Measurements from ENCODE around the gene THEMIS2.
"Not testable (repeated sequence)": the region's sequence is repeated elsewhere in the genome, so short reads cannot be mapped to it uniquely, and the experiment has no call there.

THEMIS2 gene

DNA sequence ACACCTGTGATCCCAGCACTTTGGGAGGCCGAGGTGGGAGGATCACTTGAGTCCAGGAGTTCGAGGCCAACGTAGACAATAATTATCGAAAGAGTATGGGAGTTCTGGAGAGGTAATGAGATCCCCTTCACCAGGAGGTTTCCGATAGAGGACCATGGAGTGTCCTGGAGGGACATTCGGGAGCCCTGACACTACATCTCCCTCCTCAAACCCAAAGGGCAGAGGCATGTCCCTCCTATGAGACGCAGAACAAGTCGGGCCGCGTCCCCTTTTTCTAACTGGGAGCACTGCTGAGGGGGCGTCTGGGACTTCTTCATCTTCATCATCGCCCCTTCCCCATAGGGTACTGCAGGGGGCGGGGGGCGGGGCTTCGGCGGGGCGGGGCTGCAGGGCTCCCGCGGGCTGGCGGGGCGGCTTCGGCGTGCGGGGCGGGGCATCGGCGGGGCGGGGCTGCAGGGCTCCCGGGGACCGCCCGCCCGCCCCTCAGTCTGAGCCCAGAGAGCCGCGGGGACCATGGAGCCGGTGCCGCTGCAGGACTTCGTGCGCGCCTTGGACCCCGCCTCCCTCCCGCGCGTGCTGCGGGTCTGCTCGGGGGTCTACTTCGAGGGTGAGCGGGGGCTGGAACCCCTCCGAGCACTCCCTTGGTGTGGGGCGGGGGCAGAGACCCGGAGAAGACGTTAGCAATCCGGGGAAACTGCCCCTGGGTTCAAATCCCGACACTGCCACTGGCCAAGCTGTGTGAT, at the start of gene THEMIS2:
Gene THEMIS2 (plus strand): TSS at position 486 of the 743 bp plus-strand sequence. CDS start 28 bp downstream, at position 514.
- in situ Hi-C loops (cut with MboI; ENCODE audit: low pct_unique_long_range_greater_than_20kb, low sequenced_read_pairs, unreplicated experiment) = no loop called here
- DNase-seq (ENCODE audit: low spot score) = peak; percentile 93
- TF ChIP-seq, protein P1, sequence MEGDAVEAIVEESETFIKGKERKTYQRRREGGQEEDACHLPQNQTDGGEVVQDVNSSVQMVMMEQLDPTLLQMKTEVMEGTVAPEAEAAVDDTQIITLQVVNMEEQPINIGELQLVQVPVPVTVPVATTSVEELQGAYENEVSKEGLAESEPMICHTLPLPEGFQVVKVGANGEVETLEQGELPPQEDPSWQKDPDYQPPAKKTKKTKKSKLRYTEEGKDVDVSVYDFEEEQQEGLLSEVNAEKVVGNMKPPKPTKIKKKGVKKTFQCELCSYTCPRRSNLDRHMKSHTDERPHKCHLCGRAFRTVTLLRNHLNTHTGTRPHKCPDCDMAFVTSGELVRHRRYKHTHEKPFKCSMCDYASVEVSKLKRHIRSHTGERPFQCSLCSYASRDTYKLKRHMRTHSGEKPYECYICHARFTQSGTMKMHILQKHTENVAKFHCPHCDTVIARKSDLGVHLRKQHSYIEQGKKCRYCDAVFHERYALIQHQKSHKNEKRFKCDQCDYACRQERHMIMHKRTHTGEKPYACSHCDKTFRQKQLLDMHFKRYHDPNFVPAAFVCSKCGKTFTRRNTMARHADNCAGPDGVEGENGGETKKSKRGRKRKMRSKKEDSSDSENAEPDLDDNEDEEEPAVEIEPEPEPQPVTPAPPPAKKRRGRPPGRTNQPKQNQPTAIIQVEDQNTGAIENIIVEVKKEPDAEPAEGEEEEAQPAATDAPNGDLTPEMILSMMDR (IDR thresholded peaks at IDR 0.05; ENCODE audit: extremely low read depth, insufficient read depth, missing control alignments) = no peak

DNA sequence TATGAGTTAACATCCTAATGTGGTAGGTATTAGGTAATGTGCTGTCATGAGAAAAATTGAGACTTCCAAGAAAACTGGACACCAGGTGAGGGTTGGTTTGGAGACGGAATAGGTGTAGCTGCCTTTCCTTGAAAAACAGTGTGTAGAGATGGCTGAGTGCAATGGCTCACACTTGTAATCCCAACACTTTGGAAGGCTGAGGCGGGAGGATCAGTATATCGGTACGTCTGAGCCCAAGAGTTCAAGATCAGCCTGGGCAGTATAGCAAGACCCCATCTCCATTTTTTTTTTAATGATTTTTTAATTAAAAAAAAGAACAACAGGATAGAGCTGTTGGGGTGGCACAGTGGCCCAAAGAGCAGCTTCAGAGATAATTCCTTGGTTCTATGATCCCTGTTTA, 48.6 kb upstream of the THEMIS2 start:
- DNase-seq (ENCODE audit: low spot score) = no peak
- in situ Hi-C loops (cut with MboI; ENCODE audit: low pct_unique_long_range_greater_than_20kb, low sequenced_read_pairs, unreplicated experiment) = no loop called here
- TF ChIP-seq, protein P1 (IDR thresholded peaks at IDR 0.05; ENCODE audit: extremely low read depth, insufficient read depth, missing control alignments) = no peak

DNA sequence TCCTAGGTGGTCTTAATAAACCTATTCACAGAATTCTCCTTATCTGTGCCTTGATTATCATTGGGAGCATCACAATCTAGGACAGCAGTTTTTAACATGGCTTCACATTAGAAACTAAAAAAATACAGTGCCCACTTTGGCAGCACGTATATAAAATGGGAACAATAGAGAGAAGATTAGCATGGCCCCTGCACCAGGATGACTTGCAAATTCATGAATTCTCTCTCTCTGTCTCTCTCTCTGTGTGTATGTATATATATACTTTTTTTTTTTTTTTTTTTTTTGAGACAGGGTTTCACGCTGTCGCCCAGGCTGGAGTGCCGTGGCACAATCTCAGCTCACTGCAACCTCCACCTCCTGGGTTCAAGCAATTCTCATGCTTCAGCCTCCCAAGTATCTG, 47.9 kb upstream of the THEMIS2 start:
- in situ Hi-C loops (cut with MboI; ENCODE audit: low pct_unique_long_range_greater_than_20kb, low sequenced_read_pairs, unreplicated experiment) = no loop called here

DNA sequence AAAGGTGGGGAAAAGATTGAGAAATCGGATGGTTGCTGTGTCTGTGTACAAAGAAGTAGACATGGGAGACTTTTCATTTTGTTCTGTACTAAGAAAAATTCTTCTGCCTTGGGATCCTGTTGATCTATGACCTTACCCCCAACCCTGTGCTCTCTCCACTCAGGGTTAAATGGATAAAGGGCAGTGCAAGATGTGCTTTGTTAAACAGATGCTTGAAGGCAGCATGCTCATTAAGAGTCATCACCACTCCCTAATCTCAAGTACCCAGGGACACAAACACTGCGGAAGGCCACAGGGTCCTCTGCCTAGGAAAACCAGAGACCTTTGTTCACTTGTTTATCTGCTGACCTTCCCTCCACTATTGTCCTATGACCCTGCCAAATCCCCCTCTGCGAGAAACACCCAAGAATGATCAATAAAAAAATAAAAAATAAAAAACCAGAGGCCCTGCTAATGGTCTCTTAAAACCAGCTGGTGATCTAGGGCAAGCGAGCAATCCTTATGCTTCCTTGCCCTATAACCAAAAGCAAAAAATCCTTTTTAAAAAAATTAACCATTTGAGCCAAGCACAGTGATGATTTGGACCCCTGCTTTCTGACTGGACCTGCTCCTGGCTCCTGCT, 42.9 kb upstream of the THEMIS2 start:
- in situ Hi-C loops (cut with MboI; ENCODE audit: low pct_unique_long_range_greater_than_20kb, low sequenced_read_pairs, unreplicated experiment); DNase-seq (ENCODE audit: low spot score): not testable (repeated sequence)

More for the DNA sequence above, 47.9 kb upstream of the THEMIS2 start:
- DNase-seq (ENCODE audit: low spot score) = no peak
- TF ChIP-seq, protein P1 (IDR thresholded peaks at IDR 0.05; ENCODE audit: extremely low read depth, insufficient read depth, missing control alignments) = no peak

DNA sequence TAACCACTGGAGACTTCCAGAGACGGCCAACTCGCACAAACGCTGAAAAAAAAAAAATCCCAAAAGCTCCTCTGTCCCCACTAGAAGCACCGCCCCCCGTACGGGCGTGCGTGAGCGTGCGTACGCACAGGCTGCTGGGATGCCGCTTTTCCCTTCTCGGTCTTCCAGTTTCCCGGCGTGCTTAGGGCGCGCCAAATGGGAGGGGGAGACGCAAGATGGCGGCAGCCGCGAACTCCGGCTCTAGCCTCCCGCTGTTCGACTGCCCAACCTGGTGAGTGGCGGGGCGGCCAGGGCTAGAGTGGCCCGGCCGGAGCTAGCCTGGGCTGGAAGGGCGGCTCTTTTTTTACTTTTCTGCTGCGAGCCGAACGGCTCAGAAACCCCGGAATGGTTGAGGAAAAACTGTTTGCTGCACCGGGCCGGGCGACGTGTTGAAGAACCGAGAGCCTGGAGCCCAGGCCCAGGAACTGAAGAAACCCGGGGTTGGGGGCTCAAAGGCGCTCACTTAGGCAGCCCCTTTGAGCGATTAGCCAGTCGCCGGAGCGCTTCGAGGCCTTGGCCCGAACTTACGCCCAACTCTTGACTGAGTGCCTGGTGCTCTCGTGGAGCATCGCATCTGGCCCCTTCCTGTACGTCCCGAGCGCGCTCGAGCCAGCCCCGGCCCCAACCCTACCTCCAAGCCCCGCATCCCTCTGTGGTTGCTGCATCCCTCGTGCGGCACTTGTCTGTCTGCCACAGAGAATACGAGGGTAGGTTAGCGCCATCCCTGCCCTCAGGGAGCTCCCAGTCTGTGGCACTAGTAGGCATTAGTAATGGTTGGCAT, 41.5 kb upstream of the THEMIS2 start, which contains the start of gene PPP1R8:
Gene PPP1R8 (plus strand): TSS at position 162 of the 820 bp plus-strand sequence. CDS start 54 bp downstream, at position 216.
- DNase-seq (ENCODE audit: low spot score) = peak; percentile 88
- in situ Hi-C loops (cut with MboI; ENCODE audit: low pct_unique_long_range_greater_than_20kb, low sequenced_read_pairs, unreplicated experiment) = no loop called here
- TF ChIP-seq, protein P1 (IDR thresholded peaks at IDR 0.05; ENCODE audit: extremely low read depth, insufficient read depth, missing control alignments) = no peak

DNA sequence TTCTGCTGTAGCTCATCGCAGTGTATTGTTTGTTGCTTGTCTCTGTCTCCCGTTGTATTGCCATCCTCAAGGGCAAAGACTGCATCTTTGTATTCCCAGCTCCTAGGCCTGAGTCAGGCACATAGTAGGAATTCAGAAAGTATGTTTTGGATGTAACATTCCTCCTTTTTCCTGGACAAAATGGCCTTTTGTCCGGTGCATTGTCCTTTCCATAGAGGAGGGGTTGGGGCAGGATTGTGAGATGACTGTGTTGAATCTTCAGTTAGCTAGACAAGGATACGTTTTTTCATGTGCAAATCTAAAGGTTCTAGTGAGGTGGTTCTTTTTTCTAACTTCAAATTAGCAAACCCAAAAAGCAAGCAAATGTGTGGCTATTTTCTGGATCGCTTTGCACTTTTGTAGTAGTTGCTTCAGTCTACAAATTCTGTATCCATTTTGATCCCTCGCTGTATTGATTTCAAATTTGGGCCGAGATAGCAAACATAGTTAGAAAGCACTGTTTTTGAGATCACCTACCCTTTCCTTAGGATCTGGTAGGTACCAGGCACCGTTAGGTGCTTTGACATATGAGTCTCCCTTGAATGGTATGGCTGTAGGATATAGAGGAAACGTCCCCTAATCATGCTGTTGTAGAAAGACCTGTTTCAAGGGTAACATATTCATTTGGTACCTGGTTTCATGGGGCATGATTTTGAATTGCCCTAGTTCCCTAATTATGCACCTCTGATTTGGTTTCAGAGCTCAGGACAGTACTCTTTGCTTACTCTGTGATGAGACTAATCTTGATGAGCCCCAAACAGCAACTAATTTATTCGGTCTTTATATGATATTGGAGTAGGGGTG, 40.6 kb upstream of the THEMIS2 start:
- in situ Hi-C loops (cut with MboI; ENCODE audit: low pct_unique_long_range_greater_than_20kb, low sequenced_read_pairs, unreplicated experiment) = no loop called here
- TF ChIP-seq, protein P1 (IDR thresholded peaks at IDR 0.05; ENCODE audit: extremely low read depth, insufficient read depth, missing control alignments) = no peak
- no peak for DNase-seq (ENCODE audit: low spot score)

All from GM13977 (cell line).